ENCODE measurements around the gene TMEM200B. TPM values are rescaled to one million over a fixed set of nuclear protein-coding genes. Genes with fewer than 3 reads are reported as not detected.

Gene TMEM200B
- total and polyA plus RNA-seq, 10 donors = 0.98 to 5.6 (median 3.7) TPM

DNA sequence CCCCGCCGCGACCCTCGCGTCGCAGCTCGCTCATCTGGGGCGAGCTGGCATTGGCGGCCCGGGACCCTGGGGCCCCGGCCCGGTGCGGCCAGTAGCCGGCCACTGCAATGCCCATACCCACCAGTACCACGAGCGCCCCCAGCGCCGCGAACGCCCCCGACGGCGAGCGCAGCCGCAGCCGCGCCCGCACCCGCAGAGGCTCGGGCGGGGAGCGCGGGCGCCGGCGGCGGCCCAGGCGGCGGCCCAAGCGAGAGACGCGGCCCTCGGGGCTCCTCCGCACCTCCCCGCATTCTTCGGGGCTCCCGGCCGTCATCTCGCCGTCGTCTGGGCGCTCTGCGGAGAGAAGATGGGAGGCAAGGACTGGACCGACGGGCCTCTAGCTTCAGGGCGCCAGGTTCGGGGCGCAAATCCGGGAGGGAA is 2.2 kb downstream of the TMEM200B start:
- Histone ChIP-seq H3K36me3 (peaks cover 0 to 41% (median 19%) of the 10 kb centered on the region in 6 donors), H3K27me3 (replicated peaks in 1 of 7) (peaks cover 5 to 63% (median 44%) of the 10 kb centered on the region in 7 donors), H3K9me3 (no peaks in the 10 kb centered on the region), H3K27ac (peak overlapping the region in 7 of 8 donors; percentile 77 to 88 (median 85)), H3K4me1 (peaks cover 18 to 48% (median 42%) of the 10 kb centered on the region in 6 donors), H3K4me3 (peak overlapping the region; percentile 23 to 82 (median 64))
- no peak for TF ChIP-seq POLR2AphosphoS5 (IDR thresholded peaks at IDR 0.05)
- TF ChIP-seq, protein P1, sequence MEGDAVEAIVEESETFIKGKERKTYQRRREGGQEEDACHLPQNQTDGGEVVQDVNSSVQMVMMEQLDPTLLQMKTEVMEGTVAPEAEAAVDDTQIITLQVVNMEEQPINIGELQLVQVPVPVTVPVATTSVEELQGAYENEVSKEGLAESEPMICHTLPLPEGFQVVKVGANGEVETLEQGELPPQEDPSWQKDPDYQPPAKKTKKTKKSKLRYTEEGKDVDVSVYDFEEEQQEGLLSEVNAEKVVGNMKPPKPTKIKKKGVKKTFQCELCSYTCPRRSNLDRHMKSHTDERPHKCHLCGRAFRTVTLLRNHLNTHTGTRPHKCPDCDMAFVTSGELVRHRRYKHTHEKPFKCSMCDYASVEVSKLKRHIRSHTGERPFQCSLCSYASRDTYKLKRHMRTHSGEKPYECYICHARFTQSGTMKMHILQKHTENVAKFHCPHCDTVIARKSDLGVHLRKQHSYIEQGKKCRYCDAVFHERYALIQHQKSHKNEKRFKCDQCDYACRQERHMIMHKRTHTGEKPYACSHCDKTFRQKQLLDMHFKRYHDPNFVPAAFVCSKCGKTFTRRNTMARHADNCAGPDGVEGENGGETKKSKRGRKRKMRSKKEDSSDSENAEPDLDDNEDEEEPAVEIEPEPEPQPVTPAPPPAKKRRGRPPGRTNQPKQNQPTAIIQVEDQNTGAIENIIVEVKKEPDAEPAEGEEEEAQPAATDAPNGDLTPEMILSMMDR (IDR thresholded peaks at IDR 0.05 in 8 of 11, conservative IDR thresholded peaks at IDR 0.05 in 3 of 11) = peak in 2 of 11 experiments; percentile 12 to 22
- TF ChIP-seq POLR2A (IDR thresholded peaks at IDR 0.05) = no peak
- WGBS, 5 donors = 0 to 6% (median 5%) methylated on average over 1 to 59 of the region's 59 CpGs
- no peak for DNase-seq
- intact Hi-C loops (cut with DNase I; ENCODE audit: low total_unique reads) = no loop called here

DNA sequence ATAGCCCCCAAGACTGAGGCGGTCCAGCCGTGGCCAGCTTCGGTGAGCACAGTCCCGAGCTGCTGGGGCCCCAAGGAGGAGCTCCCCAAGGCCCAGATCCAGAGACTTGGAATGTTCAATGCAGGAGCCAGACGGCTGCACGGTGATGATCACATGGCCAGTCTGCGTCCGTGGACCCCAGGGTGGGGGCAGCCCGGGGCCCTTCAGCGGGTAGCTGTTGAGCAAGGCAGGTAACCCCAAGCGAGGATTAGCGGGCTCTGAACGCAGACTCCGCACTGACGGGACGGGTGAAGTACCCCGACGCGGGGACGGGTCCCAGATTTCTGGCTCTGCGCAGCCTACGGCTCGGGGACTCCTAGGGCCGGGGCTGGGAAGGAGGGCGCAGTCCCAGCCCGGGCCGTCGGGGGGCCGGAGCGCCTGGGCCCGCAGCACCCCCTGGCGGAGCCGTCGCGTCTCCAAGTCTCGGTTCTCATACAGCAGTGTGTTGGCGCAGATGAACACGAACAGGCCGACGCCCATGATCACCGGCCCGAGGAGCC is 2.7 kb downstream of the TMEM200B start:
- peaks cover 18 to 48% (median 42%) of the 10 kb centered on the region in 6 donors for H3K4me1 ChIP-seq
- H3K9me3 ChIP-seq = no peaks in the 10 kb centered on the region
- intact Hi-C loops (cut with DNase I; ENCODE audit: low total_unique reads) = no loop called here
- no peak for TF ChIP-seq POLR2A (IDR thresholded peaks at IDR 0.05)
- TF ChIP-seq, protein P1 (IDR thresholded peaks at IDR 0.05 in 8 of 11, conservative IDR thresholded peaks at IDR 0.05 in 3 of 11) = peak; percentile 27 to 78 (median 55)
- peak in 2 of 3 donors; percentile 38 to 65 for TF ChIP-seq POLR2AphosphoS5 (IDR thresholded peaks at IDR 0.05)
- WGBS, 5 donors = 37 to 85% (median 49%) methylated on average over 7 to 42 of the region's 42 CpGs
- peak; percentile 85 for DNase-seq
- H3K27ac ChIP-seq = peak overlapping the region in 1 of 8 donors; percentile 88
- peaks cover 5 to 58% (median 44%) of the 10 kb centered on the region in 7 donors for H3K27me3 ChIP-seq (replicated peaks in 1 of 7)
- peaks cover 0 to 46% (median 23%) of the 10 kb centered on the region in 6 donors for H3K36me3 ChIP-seq
- peak overlapping the region in 5 of 8 donors; percentile 10 to 82 (median 64) for H3K4me3 ChIP-seq

DNA sequence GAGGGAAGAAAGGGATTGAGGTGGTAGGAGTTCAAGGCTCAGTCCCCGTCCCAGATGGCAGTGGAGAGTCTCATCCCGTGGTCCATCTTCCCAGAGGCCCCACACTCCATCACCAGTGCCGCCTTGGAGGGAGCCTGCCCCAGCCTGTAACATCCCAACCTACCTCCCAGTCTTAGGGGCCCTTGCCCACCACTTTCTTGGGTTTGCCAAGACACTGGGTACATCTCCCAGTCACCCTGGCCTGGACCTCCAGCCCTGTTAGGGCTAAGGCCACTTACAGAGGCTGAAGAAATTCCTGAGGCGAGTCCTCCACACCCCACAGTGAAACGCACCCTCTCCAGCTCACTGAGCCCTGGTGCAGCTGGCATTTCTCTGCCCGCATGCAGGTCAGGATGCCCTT is 3.3 kb downstream of the TMEM200B start:
- 88 to 96% (median 93%) methylated on average over 5 to 6 of the region's 6 CpGs for WGBS, 5 donors
- intact Hi-C loops (cut with DNase I; ENCODE audit: low total_unique reads) = no loop called here
- no peak overlapping the region for H3K4me3 ChIP-seq
- H3K27me3 ChIP-seq (replicated peaks in 1 of 7) = peaks cover 5 to 51% (median 44%) of the 10 kb centered on the region in 7 donors
- no peak for DNase-seq
- TF ChIP-seq POLR2A (IDR thresholded peaks at IDR 0.05) = no peak
- no peak for TF ChIP-seq POLR2AphosphoS5 (IDR thresholded peaks at IDR 0.05)
- H3K27ac ChIP-seq = no peak overlapping the region
- peaks cover 18 to 48% (median 42%) of the 10 kb centered on the region in 6 donors for H3K4me1 ChIP-seq
- H3K36me3 ChIP-seq = peaks cover 0 to 53% (median 29%) of the 10 kb centered on the region in 6 donors
- no peaks in the 10 kb centered on the region for H3K9me3 ChIP-seq

DNA sequence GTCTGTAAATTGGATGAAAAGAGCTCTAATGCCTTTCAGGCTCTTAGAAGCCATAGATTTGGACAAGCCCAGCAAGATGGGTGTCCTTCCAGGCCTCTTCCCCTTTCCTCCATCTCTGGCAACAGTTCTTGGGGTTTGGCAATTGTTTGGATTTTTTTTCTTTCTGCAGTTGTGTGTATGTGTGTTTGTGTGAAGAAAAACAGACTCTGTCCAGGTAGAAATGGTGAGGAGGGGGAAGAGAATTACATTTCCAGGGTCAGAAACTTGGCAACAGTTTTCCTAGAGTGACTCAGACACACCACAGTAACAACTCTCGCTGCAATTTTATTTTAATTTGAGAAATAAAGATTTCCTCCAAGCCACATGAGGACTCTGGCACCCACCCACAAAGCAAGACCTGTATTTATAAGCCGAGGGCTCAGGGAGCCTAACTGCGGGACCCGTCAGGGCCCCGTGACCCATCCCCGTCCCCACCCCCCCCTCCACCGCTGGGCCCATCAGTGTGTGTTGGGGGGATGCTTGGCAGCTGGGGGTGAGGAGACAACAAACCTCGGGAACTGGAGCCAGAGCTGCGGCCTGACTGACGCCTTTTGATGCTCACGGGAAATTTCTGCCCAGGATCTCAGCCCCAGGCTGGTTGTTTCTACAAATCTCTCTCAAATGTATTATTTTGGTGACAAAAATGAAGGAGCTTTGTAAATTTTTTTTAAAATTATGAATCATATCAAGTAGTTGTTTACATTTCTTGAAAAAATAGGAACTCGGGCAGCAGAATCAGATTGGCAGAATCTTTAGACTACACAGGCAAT is 4.4 kb downstream of the TMEM200B start:
- H3K27ac ChIP-seq = no peak overlapping the region
- DNase-seq = no peak
- 89 to 95% (median 94%) methylated on average over 10 to 12 of the region's 12 CpGs for WGBS, 5 donors
- TF ChIP-seq, protein P1 (IDR thresholded peaks at IDR 0.05 in 8 of 11, conservative IDR thresholded peaks at IDR 0.05 in 3 of 11) = no peak
- TF ChIP-seq POLR2A (IDR thresholded peaks at IDR 0.05) (no peak), POLR2AphosphoS5 (IDR thresholded peaks at IDR 0.05) (no peak)
- peaks cover 18 to 37% (median 33%) of the 10 kb centered on the region in 6 donors for H3K4me1 ChIP-seq
- no peaks in the 10 kb centered on the region for H3K9me3 ChIP-seq
- no peak overlapping the region for H3K4me3 ChIP-seq
- H3K36me3 ChIP-seq = peaks cover 0 to 63% (median 34%) of the 10 kb centered on the region in 6 donors
- peaks cover 5 to 41% (median 37%) of the 10 kb centered on the region in 7 donors for H3K27me3 ChIP-seq (replicated peaks in 1 of 7)
- intact Hi-C loops (cut with DNase I; ENCODE audit: low total_unique reads) = no loop called here

All from spleen (tissue), 11 donors.